Globus pallidus (tissue), 1 donor: ENCODE results near the gene FMN2.

Experiments
- DNase-seq: peaks from one replicate; pipeline ENCODE4 v3.0.0-alpha.2; 2015; ENCODE audit warnings: low spot score

Gene FMN2

GRCh38 chr1:240198376-240198775 lies 106.7 kb downstream of the FMN2 start:
- no peak for DNase-seq

DNA sequence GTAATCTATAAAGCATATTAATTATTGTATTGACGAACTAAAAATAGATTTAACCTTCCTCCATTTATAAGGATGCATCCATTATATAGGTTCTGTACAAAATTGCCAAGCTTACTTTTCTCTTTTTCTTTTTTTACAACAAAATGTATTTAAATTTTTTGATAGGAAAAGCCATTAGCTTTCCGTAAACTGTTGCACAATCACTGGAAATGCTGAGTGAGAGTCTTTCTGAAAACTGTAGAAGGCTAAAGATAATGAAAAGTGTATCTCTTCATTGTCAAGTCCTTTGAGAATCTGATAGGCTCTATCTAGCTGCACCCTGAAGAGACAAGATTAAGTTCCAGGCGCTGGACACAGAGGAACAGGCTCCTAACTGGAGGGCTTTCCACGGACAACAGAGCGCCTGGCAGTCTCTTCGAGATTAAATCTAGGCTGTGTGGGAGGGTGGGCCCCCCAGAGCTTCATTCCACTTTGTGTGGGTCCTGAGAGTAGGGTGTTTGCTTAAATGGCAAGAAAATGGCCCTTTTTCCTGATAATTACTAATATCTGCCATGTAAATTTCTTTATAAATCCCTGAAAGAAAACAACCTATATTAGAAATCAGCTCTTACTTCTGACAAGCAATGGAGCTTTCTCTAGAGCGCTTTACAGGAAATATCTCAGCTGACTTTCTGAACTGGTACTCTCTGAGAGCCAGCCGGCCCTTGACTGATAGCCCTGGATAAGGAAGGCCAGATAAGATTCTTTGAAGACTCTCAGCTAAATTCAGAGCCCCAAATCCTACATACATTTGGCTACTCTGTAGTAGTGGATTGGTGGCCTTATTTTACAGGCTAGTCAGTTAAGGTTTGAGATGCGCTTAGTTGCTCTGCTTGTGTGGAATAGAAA lies 108.3 kb downstream of the FMN2 start:
- DNase-seq = no peak

GRCh38 chr1:240201931-240202330 lies 110.2 kb downstream of the FMN2 start:
- DNase-seq = no peak

- no peak for DNase-seq
Observed at GRCh38 chr1:240207073-240207709, 115.5 kb downstream of the FMN2 start.

DNA sequence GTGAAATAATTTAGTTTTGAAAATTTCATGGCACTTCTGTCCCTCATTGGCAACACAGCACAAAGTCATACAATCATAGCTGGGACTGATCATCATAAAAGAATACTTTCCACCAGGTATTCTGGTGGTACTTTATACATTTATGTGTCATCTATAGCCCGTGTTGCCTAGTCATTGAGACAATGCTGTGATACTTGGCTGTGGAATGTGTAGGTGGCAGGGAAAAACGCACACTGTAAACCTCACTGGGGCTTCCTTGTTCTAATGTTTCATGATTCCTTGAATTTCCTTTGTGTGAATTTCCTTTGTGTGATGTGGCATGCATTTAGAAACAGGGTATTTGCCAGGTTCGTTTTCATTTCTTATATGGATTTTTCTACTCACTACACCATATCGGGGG lies 118.3 kb downstream of the FMN2 start:
- DNase-seq = no peak

- no peak for DNase-seq
Observed at GRCh38 chr1:240212556-240212955, 120.9 kb downstream of the FMN2 start.

DNA sequence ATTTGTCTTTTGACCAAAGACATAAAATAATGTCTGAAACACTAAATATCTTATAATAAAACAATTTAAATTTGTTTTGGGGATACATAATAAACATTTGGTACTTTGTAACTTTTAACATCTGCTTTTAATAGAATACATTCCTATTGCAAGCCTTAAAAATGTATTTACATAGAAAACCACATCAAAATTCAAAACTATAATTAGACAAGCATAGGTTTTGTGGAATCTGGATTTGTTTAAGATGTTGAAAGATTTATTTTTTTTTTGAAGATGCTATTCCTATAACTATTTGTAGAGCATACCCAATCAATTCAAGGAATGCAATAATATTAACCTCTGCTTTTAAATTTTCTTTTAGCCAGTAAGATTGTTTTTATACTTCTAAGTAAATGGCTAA lies 125.7 kb downstream of the FMN2 start:
- DNase-seq = no peak

GRCh38 chr1:240219104-240219503 lies 127.4 kb downstream of the FMN2 start:
- DNase-seq = no peak

- no peak for DNase-seq
Observed at GRCh38 chr1:240226102-240226501, 134.4 kb downstream of the FMN2 start.

DNA sequence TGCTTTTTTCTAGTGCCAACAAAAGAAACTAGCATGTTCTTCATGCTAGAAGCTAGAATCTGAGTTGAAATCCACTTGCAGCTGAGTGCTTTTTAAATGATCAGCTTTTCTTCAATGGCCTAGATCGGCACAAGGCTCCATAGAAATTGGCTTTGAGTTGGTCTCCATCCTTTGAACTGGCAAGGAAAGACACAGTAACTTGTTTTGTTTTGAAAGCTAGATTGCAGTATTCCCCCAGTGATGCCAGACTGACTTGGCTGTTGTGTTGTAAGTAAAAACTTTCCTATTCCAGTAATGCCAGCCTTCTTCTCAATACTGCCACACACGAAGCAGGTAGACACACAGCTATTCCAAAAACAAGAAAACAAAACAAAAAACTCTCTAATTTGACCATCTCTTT lies 139.1 kb downstream of the FMN2 start:
- peak; percentile 60 for DNase-seq

- no peak for DNase-seq
Observed at GRCh38 chr1:240232530-240232929, 140.8 kb downstream of the FMN2 start.

DNA sequence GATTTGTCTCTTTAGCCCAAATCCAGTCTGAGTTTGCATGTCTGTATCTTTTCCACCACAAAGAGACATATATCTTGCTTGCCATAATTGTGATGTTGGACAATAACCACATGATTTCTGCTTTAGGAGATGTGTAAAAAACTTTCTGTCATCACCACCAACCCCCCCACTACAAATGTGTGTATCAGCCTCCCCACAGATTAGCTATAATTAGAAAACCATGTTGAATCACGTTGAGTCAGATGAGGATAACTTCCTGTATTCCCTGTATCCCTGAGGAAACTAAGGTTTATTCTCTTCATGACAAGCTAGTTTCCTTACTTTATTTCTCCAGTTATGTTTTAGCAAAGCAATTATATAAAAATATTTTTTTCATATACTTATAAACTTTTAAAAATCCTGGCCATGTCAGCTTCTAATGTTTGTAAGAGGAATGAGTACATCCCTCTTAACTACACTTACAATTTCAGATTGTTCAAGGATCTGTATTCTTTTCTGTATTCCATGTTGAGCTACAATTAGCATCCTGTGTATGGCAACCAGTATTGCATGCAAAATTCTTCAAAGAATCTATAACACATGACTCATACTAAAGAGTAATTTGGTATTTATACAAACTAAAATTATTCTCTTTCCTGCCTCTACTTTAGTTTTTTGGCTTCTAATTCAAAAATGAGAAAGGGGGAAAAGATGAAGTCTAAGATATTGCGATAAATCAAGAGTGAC lies 143.0 kb downstream of the FMN2 start:
- no peak for DNase-seq

GRCh38 chr1:240235521-240236288 lies 144.0 kb downstream of the FMN2 start:
- no peak for DNase-seq

GRCh38 chr1:240237305-240237721 lies 145.6 kb downstream of the FMN2 start:
- no peak for DNase-seq

DNA sequence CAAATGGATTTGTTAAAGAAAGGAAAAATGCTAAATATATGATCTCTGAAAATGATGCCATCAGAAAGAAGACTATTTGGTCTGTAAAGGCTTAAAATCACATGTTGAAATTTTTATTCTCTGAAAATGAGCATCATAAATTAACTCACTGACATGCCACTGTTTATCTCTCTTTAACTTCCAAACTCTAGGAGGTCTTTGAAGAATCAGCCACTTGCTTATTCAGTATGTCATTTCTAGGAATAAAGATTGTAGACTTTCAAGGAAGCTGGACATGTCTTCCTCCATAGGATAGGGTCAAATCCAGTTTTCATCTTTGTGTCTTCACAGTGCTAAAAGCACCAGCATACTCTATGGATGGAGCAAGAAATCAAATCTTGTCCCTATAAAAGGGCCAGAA lies 147.6 kb downstream of the FMN2 start:
- DNase-seq = no peak

GRCh38 chr1:240241278-240241677 lies 149.6 kb downstream of the FMN2 start:
- no peak for DNase-seq

DNA sequence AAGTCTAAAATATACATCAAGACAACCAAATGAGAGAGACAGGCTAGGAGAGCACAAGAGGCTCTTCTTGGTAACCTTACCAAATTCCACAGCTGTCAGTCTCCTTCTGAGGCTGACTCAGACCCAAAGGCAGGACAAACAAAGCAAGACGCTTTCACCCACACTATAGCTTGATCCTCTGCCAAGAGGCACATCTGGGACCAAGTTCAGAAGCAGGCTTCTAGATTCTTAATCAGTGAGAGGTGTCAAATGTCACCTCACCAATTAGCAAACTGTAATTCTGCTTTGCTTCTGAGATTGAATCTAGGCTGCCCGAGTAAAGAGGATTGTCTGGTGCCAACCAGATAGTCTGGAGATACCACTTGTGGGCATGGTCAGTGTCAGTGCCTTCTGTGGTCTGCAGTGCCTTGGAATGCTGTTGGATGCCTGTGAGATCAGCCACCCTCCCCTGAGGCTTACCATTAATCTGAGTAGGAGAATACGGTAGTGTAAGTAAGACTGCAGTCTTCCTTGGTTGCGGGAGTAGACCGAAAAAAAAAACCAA lies 151.0 kb downstream of the FMN2 start:
- no peak for DNase-seq

DNA sequence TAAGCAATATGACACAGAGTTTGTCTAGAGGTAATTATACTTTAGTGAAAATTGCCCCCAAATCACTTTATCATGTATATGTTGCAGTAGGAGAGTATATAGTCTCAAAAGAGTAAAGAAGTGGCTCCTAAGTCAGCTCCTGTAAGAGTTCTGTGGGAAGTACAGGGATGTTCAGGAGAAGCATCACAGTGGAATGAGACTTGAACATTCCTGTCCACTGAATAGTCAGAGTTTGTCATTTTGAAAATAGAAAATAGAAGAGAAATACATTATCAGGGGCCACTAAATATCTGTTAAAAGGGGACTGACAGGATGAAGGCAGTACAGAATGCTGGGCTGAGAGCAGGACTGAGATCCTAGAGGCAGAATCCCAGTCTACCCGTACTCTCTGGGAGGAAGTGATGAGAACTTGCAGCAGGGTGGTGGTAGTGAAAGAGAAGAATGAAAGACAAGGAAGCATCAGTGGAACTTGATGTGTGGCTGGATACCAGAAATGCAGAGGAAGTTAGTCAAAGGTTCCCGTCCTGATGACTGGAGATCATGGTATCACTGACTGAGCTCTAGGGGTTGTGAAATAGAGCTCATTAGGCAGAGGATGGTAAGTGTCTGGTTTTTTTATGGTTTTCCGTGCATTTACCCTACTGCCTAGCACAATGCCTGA lies 153.4 kb downstream of the FMN2 start:
- DNase-seq = no peak

- no peak for DNase-seq
Observed at GRCh38 chr1:240245629-240246020, 153.9 kb downstream of the FMN2 start.

DNA sequence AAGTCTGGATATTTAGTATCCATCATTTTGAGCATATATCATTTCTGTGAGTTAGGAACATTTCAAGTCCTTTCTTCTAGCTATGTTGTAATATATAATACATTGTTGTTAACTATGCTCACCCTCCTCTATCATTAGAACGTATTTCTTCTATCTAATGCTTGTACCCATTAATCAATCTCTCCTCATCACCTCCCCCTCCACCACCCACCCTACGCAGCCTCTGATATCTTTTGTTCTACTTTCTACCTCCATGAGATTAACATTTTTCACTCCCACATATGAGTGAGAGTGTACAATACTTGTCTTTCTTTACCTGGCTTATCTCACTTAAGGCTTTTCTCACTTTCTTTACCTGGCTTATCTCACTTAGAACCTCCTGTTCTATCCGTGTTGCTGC lies 156.2 kb downstream of the FMN2 start:
- DNase-seq = no peak

DNA sequence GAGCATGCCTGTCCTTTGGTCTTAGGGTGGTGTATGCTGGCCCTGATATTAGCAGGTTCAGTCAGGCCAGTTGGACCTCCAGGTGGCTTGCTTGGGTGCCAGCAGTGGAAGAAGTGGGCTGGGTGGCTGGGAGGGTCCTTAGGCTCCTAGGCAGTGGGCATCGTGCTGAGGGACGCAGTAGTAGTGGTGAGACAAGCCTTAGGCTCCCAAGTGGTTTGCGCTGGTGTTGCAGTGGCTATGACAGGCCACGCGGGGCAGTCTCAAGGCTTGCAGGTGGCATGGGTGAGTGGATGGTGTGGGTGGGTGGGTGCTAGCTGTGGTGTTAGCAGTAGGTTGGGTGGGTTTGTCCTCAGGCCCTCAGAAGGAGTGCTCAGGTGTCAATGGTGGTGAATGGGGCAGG lies 162.3 kb downstream of the FMN2 start:
- DNase-seq = no peak
